Mammary microvascular endothelial cell (primary cell): ENCODE results near the gene MME. TPM values are rescaled to one million over a fixed set of nuclear protein-coding genes. Genes with fewer than 3 reads are reported as not detected.

Experiments
- total RNA-seq: library from RNA; depleted of rRNA; stranded (reverse); fragments of >200 nt; gene quantifications from 2 replicates; pipeline ENCODE4 v1.2.3, GENCODE V29; 2015

MME gene
- total RNA-seq, result 3.8 and 5.6 TPM in 2 replicates

GRCh38 chr3:155079746-155080487, at the start of gene MME:
MME (plus strand) TSS chr3:155080319; CDS start chr3:155084168, 3,849 bp downstream.

Other genes with a start within 250 kb of the MME start
- not detected in 2 replicates for gene STRIT1, start 213.4 kb downstream of the MME start, total RNA-seq